ENCODE measurements around the gene SLC23A1. TPM values are rescaled to one million over a fixed set of nuclear protein-coding genes. Genes with fewer than 3 reads are reported as not detected.
"Not testable (repeated sequence)": the region's sequence is repeated elsewhere in the genome, so short reads cannot be mapped to it uniquely, and the experiment has no call there.

Gene SLC23A1
- total and polyA plus RNA-seq, 2 donors = not detected

GRCh38 chr5:139354186-139354585 is 28.9 kb downstream of the SLC23A1 start:
- Histone ChIP-seq H3K27ac (ENCODE audit: low read depth) (no peak overlapping the region), H3K36me3 (ENCODE audit: insufficient read depth) (no peaks in the 10 kb centered on the region), H3K4me3 (ENCODE audit: low read depth, low read length) (no peak overlapping the region), H3K4me1 (ENCODE audit: insufficient read depth) (no peaks in the 10 kb centered on the region)
- 95% methylated on average over 3 of the region's 3 CpGs for WGBS
- no peak for DNase-seq (ENCODE audit: extremely low spot score)

GRCh38 chr5:139347863-139348262 is 35.2 kb downstream of the SLC23A1 start:
- not testable (repeated sequence) for H3K27ac ChIP-seq (ENCODE audit: low read depth); H3K4me3 ChIP-seq (ENCODE audit: low read depth, low read length); DNase-seq (ENCODE audit: extremely low spot score); H3K36me3 ChIP-seq (ENCODE audit: insufficient read depth); H3K4me1 ChIP-seq (ENCODE audit: insufficient read depth)
- WGBS = 93% methylated on average over 9 of the region's 9 CpGs

GRCh38 chr5:139345442-139345841 is 37.7 kb downstream of the SLC23A1 start:
- 96% methylated on average over 8 of the region's 8 CpGs for WGBS
- DNase-seq (ENCODE audit: extremely low spot score); H3K27ac ChIP-seq (ENCODE audit: low read depth); H3K4me3 ChIP-seq (ENCODE audit: low read depth, low read length); H3K4me1 ChIP-seq (ENCODE audit: insufficient read depth); H3K36me3 ChIP-seq (ENCODE audit: insufficient read depth): not testable (repeated sequence)

- Histone ChIP-seq H3K36me3 (ENCODE audit: insufficient read depth) (no peaks in the 10 kb centered on the region), H3K4me1 (ENCODE audit: insufficient read depth) (no peaks in the 10 kb centered on the region), H3K27ac (ENCODE audit: low read depth) (no peak overlapping the region), H3K4me3 (ENCODE audit: low read depth, low read length) (no peak overlapping the region)
- 58% methylated on average over 2 of the region's 2 CpGs for WGBS
- DNase-seq (ENCODE audit: extremely low spot score) = no peak
Observed at GRCh38 chr5:139344177-139344576, 38.9 kb downstream of the SLC23A1 start.

- Histone ChIP-seq H3K4me3 (ENCODE audit: low read depth, low read length) (peak overlapping the region; percentile 18), H3K36me3 (ENCODE audit: insufficient read depth) (no peaks in the 10 kb centered on the region), H3K4me1 (ENCODE audit: insufficient read depth) (no peaks in the 10 kb centered on the region), H3K27ac (ENCODE audit: low read depth) (no peak overlapping the region)
- WGBS = 82% methylated on average over 9 of the region's 9 CpGs
- no peak for DNase-seq (ENCODE audit: extremely low spot score)
Observed at GRCh38 chr5:139343476-139343875, 39.6 kb downstream of the SLC23A1 start.

- no peak for DNase-seq (ENCODE audit: extremely low spot score)
Observed at GRCh38 chr5:139342423-139342723, 40.7 kb downstream of the SLC23A1 start.

GRCh38 chr5:139341689-139342422 is 41.2 kb downstream of the SLC23A1 start, which contains the start of gene PAIP2:
Gene PAIP2 (plus strand): TSS chr5:139341854. CDS start chr5:139363785, 21,931 bp downstream.
- DNase-seq (ENCODE audit: extremely low spot score) = peak; percentile 93
- Histone ChIP-seq H3K27ac (ENCODE audit: low read depth) (peak within 1 kb of the TSS; percentile 99), H3K4me1 (ENCODE audit: insufficient read depth) (no peaks in the 10 kb centered on the region), H3K4me3 (ENCODE audit: low read depth, low read length) (peak within 1 kb of the TSS; percentile 68), H3K36me3 (ENCODE audit: insufficient read depth) (no peaks in the 10 kb centered on the region)
- under 1% methylated on average over 66 of the region's 66 CpGs for WGBS

More at GRCh38 chr5:139342423-139342723, 40.7 kb downstream of the SLC23A1 start:
- Histone ChIP-seq H3K4me3 (ENCODE audit: low read depth, low read length) (peak overlapping the region; percentile 68), H3K4me1 (ENCODE audit: insufficient read depth) (no peaks in the 10 kb centered on the region), H3K36me3 (ENCODE audit: insufficient read depth) (no peaks in the 10 kb centered on the region), H3K27ac (ENCODE audit: low read depth) (peak overlapping the region; percentile 99)
- 1% methylated on average over 16 of the region's 16 CpGs for WGBS

GRCh38 chr5:139341187-139341688 is 41.9 kb downstream of the SLC23A1 start:
- Histone ChIP-seq H3K4me1 (ENCODE audit: insufficient read depth) (no peaks in the 10 kb centered on the region), H3K27ac (ENCODE audit: low read depth) (no peak overlapping the region), H3K36me3 (ENCODE audit: insufficient read depth) (no peaks in the 10 kb centered on the region), H3K4me3 (ENCODE audit: low read depth, low read length) (peak overlapping the region; percentile 68)
- 4% methylated on average over 17 of the region's 17 CpGs for WGBS
- DNase-seq (ENCODE audit: extremely low spot score) = no peak

GRCh38 chr5:139340051-139340450 is 43.0 kb downstream of the SLC23A1 start:
- WGBS = 76% methylated on average over 2 of the region's 2 CpGs
- H3K36me3 ChIP-seq (ENCODE audit: insufficient read depth) = no peaks in the 10 kb centered on the region
- H3K27ac ChIP-seq (ENCODE audit: low read depth) = no peak overlapping the region
- no peaks in the 10 kb centered on the region for H3K4me1 ChIP-seq (ENCODE audit: insufficient read depth)
- no peak for DNase-seq (ENCODE audit: extremely low spot score)
- no peak overlapping the region for H3K4me3 ChIP-seq (ENCODE audit: low read depth, low read length)

- no peaks in the 10 kb centered on the region for H3K4me1 ChIP-seq (ENCODE audit: insufficient read depth)
- H3K36me3 ChIP-seq (ENCODE audit: insufficient read depth) = peaks cover 3% of the 10 kb centered on the region
- H3K27ac ChIP-seq (ENCODE audit: low read depth) = peak overlapping the region; percentile 70
- no peak overlapping the region for H3K4me3 ChIP-seq (ENCODE audit: low read depth, low read length)
- 66% methylated on average over 6 of the region's 6 CpGs for WGBS
- DNase-seq (ENCODE audit: extremely low spot score) = no peak
Observed at GRCh38 chr5:139335811-139336210, 47.3 kb downstream of the SLC23A1 start.

Other genes with a start within 250 kb of the SLC23A1 start
- 31.5 TPM for gene SIL1, start 184.9 kb downstream of the SLC23A1 start, total RNA-seq
- 49.8 TPM for gene SIL1, start 184.9 kb downstream of the SLC23A1 start, polyA plus RNA-seq
- gene MATR3, start 89.6 kb downstream of the SLC23A1 start, total RNA-seq = 454 TPM
- 163 TPM for gene MATR3, start 89.6 kb downstream of the SLC23A1 start, polyA plus RNA-seq
- gene PAIP2, start 41.4 kb downstream of the SLC23A1 start, total RNA-seq = 91.9 TPM
- 110 TPM for gene PAIP2, start 41.4 kb downstream of the SLC23A1 start, polyA plus RNA-seq
- gene MZB1, start 6.6 kb upstream of the SLC23A1 start, total RNA-seq = 0.63 TPM
- 0.56 TPM for gene MZB1, start 6.6 kb upstream of the SLC23A1 start, polyA plus RNA-seq
- gene PROB1, start 11.8 kb upstream of the SLC23A1 start, total RNA-seq = 1.4 TPM
- 3.1 TPM for gene PROB1, start 11.8 kb upstream of the SLC23A1 start, polyA plus RNA-seq
- gene SPATA24, start 20.8 kb upstream of the SLC23A1 start, total RNA-seq = 3.0 TPM
- 5.4 TPM for gene SPATA24, start 20.8 kb upstream of the SLC23A1 start, polyA plus RNA-seq
- 16.2 TPM for gene DNAJC18, start 56.2 kb upstream of the SLC23A1 start, total RNA-seq
- 8.6 TPM for gene DNAJC18, start 56.2 kb upstream of the SLC23A1 start, polyA plus RNA-seq
- 23.8 TPM for gene ECSCR, start 79.4 kb upstream of the SLC23A1 start, total RNA-seq
- 51.4 TPM for gene ECSCR, start 79.4 kb upstream of the SLC23A1 start, polyA plus RNA-seq
- gene SMIM33, start 87.7 kb upstream of the SLC23A1 start, total RNA-seq = not detected
- not detected for gene SMIM33, start 87.7 kb upstream of the SLC23A1 start, polyA plus RNA-seq
- gene STING1, start 99.5 kb upstream of the SLC23A1 start, total RNA-seq = 20.0 TPM
- gene STING1, start 99.5 kb upstream of the SLC23A1 start, polyA plus RNA-seq = 53.0 TPM
- 94.7 TPM for gene UBE2D2, start 178.0 kb upstream of the SLC23A1 start, total RNA-seq
- gene UBE2D2, start 178.0 kb upstream of the SLC23A1 start, polyA plus RNA-seq = 98.7 TPM